K562 (cell line): ENCODE measurements around the gene ORC5.

Source experiments
- ATF3 ChIP-seq, 2 experiments: fragments of 450-650 bp in 1 of 2; sonication (generic) in 1 of 2; formaldehyde crosslinking in 1 of 2; IDR thresholded peaks in 1 of 2; conservative IDR thresholded peaks in 1 of 2; 2 replicates each; pipeline versions ENCODE4 v1.6.1 to v1.8.1; 2016 to 2023; ENCODE audit warnings: mild to moderate bottlenecking in 2 of 2, moderate library complexity in 2 of 2, inconsistent platforms in 1 of 2, missing genetic modification reagents in 1 of 2
- CEBPB ChIP-seq: fragments of 450-650 bp; IDR thresholded peaks from 2 replicates; pipeline ENCODE4 v1.6.1; 2016; ENCODE audit warnings: missing genetic modification characterization, missing compliant biosample characterization
- CREB1 ChIP-seq, 2 experiments: sonication (generic) in 1 of 2; formaldehyde crosslinking in 1 of 2; IDR thresholded peaks; 2 replicates each; pipeline versions ENCODE4 v1.6.1 to v1.8.0; 2012 to 2022; ENCODE audit warnings: inconsistent platforms in 1 of 2, mild to moderate bottlenecking in 1 of 2, missing genetic modification reagents in 1 of 2, moderate library complexity in 1 of 2
- E2F1 ChIP-seq: sonication (generic); formaldehyde crosslinking; IDR thresholded peaks from 2 replicates; pipeline ENCODE4 v1.8.1; 2023; ENCODE audit warnings: mild to moderate bottlenecking, missing genetic modification reagents, moderate library complexity
- EP300 ChIP-seq: IDR thresholded peaks from 2 replicates; pipeline ENCODE4 v1.6.1; 2012; ENCODE audit warnings: low read length, improper control_type of control experiment
- KLF13 ChIP-seq: fragments of 450-650 bp; IDR thresholded peaks from 2 replicates; pipeline ENCODE4 v1.6.1; 2016; ENCODE audit warnings: missing genetic modification characterization, low read depth, mild to moderate bottlenecking, missing compliant biosample characterization, moderate library complexity, borderline replicate concordance
- L3MBTL2 ChIP-seq: fragments of 450-650 bp; IDR thresholded peaks from 2 replicates; pipeline ENCODE4 v1.6.1; 2016; ENCODE audit warnings: mild to moderate bottlenecking, moderate library complexity
- MECOM ChIP-seq: fragments of 250-450 bp; sonication (Bioruptor Pico); IDR thresholded peaks from 2 replicates; pipeline ENCODE4 v1.8.0; 2022; ENCODE audit warnings: inconsistent platforms
- POLR2A ChIP-seq: fragments of 450-650 bp; conservative IDR thresholded peaks from 2 replicates; pipeline ENCODE4 v1.6.1; 2016
- SLC30A9 ChIP-seq: fragments of 250-450 bp; sonication (Bioruptor Pico); IDR thresholded peaks from 2 replicates; pipeline ENCODE4 v1.8.0; 2022; ENCODE audit warnings: mild to moderate bottlenecking, moderate library complexity
- SRF ChIP-seq, 2 experiments: fragments of 250-450, 450-650 bp in 1 of 2; sonication (Bioruptor Pico) in 1 of 2; sonication (generic) in 1 of 2; formaldehyde crosslinking; IDR thresholded peaks; 2 replicates each; pipeline versions ENCODE4 v1.5.0 to v1.5.1; 2020 to 2022; ENCODE audit warnings: mild to moderate bottlenecking in 1 of 2, missing genetic modification reagents in 1 of 2
- TSC22D4 ChIP-seq: fragments of 450-650 bp; IDR thresholded peaks from 2 replicates; pipeline ENCODE4 v1.6.1; 2016; ENCODE audit warnings: missing genetic modification characterization, missing biosample characterization, control low read depth

- TF ChIP-seq EP300 (no peak), SLC30A9 (no peak), CEBPB (no peak), TSC22D4 (tag) (no peak), POLR2A (no peak), L3MBTL2 (no peak), MECOM (CRISPR knock-in tag) (no peak), SRF (CRISPR knock-in tag; IDR thresholded peaks at IDR 0.05) (no peak), E2F1 (CRISPR knock-in tag) (no peak), KLF13 (no peak), CREB1 (IDR thresholded peaks at IDR 0.05) (no peak), CREB1 (CRISPR knock-in tag; IDR thresholded peaks at IDR 0.05) (no peak), ATF3 (IDR thresholded peaks at IDR 0.05) (no peak), ATF3 (CRISPR knock-in tag; conservative IDR thresholded peaks at IDR 0.05) (no peak)
Observed at GRCh38 chr7:104160375-104160774, 47.4 kb downstream of the ORC5 start.
